ENCODE data around the gene TSPO2.

TSPO2 gene

GRCh38 chr6:41075651-41076626 is 33.7 kb downstream of the TSPO2 start:
- DNase-seq (ENCODE audit: low read depth): no peak

GRCh38 chr6:41077536-41077935 is 35.3 kb downstream of the TSPO2 start:
- no peak for DNase-seq (ENCODE audit: low read depth)

GRCh38 chr6:41078101-41078500 is 35.8 kb downstream of the TSPO2 start:
- no peak for DNase-seq (ENCODE audit: low read depth)

- DNase-seq (ENCODE audit: low read depth): no peak
Measured at GRCh38 chr6:41079080-41079479, 36.8 kb downstream of the TSPO2 start.

DNA sequence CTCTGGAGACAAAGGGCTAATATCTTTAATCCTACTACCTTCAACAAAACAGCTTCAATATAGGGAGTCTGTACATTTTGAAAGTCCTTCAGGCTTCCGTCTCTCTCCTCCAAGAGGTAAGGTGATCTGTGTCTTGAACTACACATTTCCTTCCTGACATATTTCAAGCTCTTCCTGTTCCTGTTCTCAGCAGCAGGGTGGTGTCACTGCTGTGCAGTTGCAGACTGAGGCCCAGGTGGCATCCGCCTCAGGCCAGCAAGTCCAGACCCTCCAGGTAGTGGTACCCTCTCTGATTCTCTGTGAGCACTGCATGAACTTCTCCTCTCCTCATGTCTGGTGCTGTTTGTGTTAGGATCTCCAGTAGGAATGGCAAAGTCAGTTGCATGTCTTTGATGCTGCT is 38.4 kb downstream of the TSPO2 start:
- DNase-seq (ENCODE audit: low read depth): no peak

DNA sequence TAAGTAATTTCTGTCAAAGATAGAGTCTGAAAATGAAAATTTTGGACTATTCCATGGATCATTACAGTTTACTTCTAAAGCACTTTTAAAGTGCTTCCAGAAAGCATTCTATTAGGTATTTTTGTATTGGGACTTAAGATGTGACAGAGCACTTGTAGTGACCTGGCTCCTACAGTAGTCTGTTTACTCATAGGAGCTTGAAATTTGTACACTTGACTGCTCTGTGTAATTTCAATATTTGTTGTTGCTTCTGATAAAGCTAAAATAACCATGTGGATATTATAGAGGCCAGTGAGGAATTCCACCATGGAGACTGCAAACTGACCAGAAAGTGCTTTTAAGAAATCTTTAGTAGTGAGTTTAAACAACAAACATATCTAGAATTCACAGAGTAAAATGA is 40.8 kb downstream of the TSPO2 start:
- DNase-seq (ENCODE audit: low read depth): no peak

DNA sequence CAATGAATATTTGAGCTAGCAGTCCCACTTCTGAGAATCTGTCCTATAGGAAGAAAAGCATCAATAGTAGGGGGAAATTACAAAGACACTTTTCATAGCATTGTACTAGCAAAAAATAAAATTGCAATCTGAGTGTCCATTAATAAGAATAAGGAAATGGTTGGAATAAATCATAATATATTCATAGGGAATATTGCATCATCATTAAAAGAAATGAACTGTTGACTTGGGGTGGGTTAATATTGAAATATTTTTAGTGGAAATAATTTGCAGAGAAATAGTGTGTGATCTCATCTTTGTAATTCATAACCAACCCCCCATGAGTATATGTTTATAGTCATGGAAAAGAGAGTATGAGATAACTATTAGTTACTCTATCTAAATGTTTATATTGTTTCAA is 42.9 kb downstream of the TSPO2 start:
- DNase-seq (ENCODE audit: low read depth): no peak

DNA sequence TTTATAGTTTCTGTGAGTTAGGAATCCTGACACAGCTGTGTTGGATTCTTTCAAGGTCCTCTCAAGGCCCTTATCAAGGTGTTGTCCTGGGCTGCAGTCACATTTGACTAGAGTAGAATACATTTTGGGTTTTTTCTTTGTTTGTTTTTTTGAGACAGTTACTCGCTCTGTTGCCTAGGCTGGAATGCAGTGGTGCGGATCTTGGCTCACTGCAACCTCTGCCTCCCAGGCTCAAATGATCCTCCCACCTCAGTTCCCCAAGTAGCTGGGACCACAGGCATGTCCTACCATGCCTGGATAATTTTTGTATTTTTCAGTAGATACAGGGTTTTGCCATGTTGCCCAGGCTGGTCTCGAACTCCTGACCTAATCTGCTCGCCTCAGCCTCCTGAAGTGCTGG is 46.2 kb downstream of the TSPO2 start:
- no peak for DNase-seq (ENCODE audit: low read depth)

DNA sequence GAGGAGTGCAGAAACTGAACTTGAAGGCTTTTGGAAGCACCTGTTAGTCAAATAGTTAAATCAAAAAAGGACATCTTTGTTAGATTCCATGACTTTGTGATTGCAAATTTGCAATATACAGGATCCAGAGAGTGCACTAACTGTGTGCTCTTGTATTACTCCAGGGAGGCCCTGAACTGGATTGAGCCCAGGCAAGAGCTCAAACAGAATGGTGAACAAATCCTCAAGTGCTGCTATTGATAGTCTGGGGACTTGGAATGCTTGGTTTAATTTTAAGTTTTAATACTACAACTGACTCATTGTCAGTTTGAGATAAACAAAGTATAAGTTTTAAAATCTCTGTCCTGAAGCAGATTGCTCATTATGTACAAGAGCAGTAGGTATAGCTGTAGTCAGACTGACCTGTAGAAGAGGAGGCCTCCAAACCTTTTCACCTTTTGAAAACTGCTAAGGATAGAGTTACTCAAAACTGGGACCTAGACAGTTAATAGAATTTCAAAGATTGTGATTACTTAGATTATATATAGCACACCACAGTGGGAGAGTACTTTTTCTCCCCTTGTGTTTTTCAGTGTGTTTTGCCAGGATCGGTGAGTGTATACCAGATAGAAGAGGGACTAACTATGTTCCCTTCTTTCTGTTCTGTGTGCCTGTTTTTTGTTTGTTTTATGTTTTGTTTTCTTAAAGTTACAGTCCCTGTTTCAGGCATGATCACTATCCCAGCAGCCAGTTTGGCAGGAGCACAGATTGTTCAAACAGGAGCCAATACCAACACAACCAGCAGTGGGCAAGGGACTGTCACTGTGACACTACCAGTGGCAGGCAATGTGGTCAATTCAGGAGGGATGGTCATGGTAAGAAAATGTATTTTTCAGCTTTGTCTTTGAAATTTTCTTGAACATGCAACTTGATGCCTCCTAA is 48.8 kb downstream of the TSPO2 start:
- DNase-seq (ENCODE audit: low read depth): no peak

DNA sequence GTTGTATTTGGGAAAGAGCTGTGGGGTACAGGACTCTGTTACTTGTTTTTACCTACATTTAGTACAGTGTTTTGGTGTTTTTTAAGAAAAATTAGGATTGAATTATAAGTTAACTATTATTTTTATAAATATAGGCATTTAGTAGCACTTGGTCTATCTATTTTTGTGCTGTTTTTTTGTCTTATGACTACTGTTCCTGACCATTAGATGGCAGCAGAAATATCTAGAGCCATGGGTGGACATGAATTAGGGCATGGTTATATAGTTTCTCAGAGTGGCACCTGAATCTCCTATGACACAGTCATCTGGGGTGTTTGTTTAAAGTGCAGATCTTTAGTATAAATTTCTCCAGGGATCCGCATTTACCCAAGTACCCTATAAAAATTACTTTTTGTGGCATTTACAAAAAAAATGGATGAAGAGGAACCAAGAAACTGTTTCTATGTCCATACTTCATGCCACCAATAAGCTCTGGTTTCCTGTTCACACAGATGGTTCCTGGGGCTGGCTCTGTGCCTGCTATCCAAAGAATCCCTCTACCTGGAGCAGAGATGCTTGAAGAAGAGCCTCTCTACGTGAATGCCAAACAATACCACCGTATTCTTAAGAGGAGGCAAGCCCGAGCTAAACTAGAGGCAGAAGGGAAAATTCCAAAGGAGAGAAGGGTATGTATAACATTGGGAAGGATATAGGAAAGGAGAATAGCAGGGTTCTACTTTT is 50.3 kb downstream of the TSPO2 start:
- no peak for DNase-seq (ENCODE audit: low read depth)

DNA sequence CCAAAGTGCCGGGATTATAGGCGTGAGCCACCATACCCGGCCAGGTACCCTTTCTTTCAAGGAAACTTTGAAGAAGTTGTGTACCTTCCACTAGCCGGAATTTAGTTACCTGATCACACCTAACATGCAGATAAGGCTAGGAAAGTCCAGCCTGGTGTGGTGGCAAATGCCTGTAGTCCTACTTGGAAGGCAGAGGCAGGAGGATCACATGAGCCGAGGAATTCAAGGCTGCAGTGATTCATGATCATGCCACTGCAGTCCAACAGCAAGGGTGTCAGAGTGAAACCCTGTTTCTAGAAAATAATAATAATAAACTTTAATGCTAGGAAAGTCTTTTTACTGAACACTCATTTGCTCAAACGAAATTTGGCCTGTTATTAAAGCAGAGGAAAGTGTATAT is 51.5 kb downstream of the TSPO2 start:
- DNase-seq (ENCODE audit: low read depth): no peak
